OCI-LY1 (cell line): ENCODE measurements around the gene MARCHF11.

Experiments used
- H2AFZ ChIP-seq: fragments of 200-600 bp; sonication (generic), shearing (Covaris generic); 2 replicates; pipeline ENCODE4 v1.6.0; 2014; ENCODE audit warnings: antibody characterized with exemption, mild to moderate bottlenecking, low read length
- H3F3A ChIP-seq: fragments of 200-600 bp; sonication (generic), shearing (Covaris generic); 2 replicates; pipeline ENCODE4 v1.6.0; 2014; ENCODE audit warnings: mild to moderate bottlenecking, antibody characterized with exemption, low read length, moderate library complexity; ENCODE audit not compliant: insufficient read depth
- H3K27ac ChIP-seq: fragments of 200-600 bp; sonication (generic); 2 replicates; pipeline ENCODE4 v1.5.1; 2014; ENCODE audit warnings: low read length, mixed run types, mild to moderate bottlenecking, low read depth; ENCODE audit not compliant: poor library complexity, severe bottlenecking
- H3K27me3 ChIP-seq: fragments of 200-600 bp; sonication (generic); 2 replicates; pipeline ENCODE4 v1.6.0; 2014; ENCODE audit warnings: antibody characterized with exemption, mild to moderate bottlenecking, low read length, moderate library complexity; ENCODE audit not compliant: insufficient read depth
- H3K36me3 ChIP-seq: fragments of 200-600 bp; sonication (generic); 2 replicates; pipeline ENCODE4 v1.6.1; 2014; ENCODE audit warnings: mild to moderate bottlenecking, antibody characterized with exemption, low read length, moderate library complexity, mixed read lengths; ENCODE audit not compliant: insufficient read depth
- H3K4me1 ChIP-seq: fragments of 200-600 bp; sonication (generic); 2 replicates; pipeline ENCODE4 v1.5.1; 2014; ENCODE audit warnings: mild to moderate bottlenecking, low read length, moderate library complexity; ENCODE audit not compliant: insufficient read depth, severe bottlenecking
- H3K4me2 ChIP-seq: fragments of 200-600 bp; sonication (generic), shearing (Covaris generic); 2 replicates; pipeline ENCODE4 v1.6.1; 2014; ENCODE audit warnings: low read length
- H3K4me3 ChIP-seq: fragments of 200-600 bp; sonication (generic); 2 replicates; pipeline ENCODE4 v1.5.1; 2014; ENCODE audit warnings: low read length, low read depth, mild to moderate bottlenecking, mixed read lengths; ENCODE audit not compliant: poor library complexity, severe bottlenecking
- H3K79me2 ChIP-seq: fragments of 200-600 bp; shearing (Covaris generic); 2 replicates; pipeline ENCODE4 v1.6.1; 2016; ENCODE audit warnings: mixed run types, low read length, mixed read lengths; ENCODE audit not compliant: insufficient read depth
- H3K9ac ChIP-seq: fragments of 200-600 bp; sonication (generic), shearing (Covaris generic); 2 replicates; pipeline ENCODE4 v1.6.1; 2014; ENCODE audit warnings: mild to moderate bottlenecking, low read length, mixed read lengths
- H3K9me2 ChIP-seq: fragments of 200-600 bp; sonication (generic), shearing (Covaris generic); 2 replicates; pipeline ENCODE4 v1.6.1; 2014; ENCODE audit warnings: low read depth, mild to moderate bottlenecking, low read length, mixed read lengths
- H3K9me3 ChIP-seq: fragments of 200-600 bp; shearing (Covaris generic); 2 replicates; pipeline ENCODE4 v1.6.1; 2014; ENCODE audit warnings: low read length, mixed read lengths
- H4K20me1 ChIP-seq: fragments of 200-600 bp; sonication (generic), shearing (Covaris generic); 2 replicates; pipeline ENCODE4 v1.6.0; 2016; ENCODE audit warnings: mild to moderate bottlenecking, low read length; ENCODE audit not compliant: insufficient read depth
- CTCF ChIP-seq: fragments of 200-600 bp; sonication (generic), shearing (Covaris generic); IDR thresholded peaks from 2 replicates; pipeline ENCODE4 v1.5.1; 2017; ENCODE audit warnings: mild to moderate bottlenecking, antibody characterized with exemption, low read length, moderate library complexity, mixed read lengths
- EZH2 ChIP-seq: fragments of 200-600 bp; sonication (generic), shearing (Covaris generic); IDR thresholded peaks from 2 replicates; pipeline ENCODE4 v1.8.0; 2017; ENCODE audit warnings: borderline replicate concordance, mixed run types, mild to moderate bottlenecking, antibody characterized with exemption, low read length, moderate library complexity, mixed read lengths

MARCHF11 gene, protein sequence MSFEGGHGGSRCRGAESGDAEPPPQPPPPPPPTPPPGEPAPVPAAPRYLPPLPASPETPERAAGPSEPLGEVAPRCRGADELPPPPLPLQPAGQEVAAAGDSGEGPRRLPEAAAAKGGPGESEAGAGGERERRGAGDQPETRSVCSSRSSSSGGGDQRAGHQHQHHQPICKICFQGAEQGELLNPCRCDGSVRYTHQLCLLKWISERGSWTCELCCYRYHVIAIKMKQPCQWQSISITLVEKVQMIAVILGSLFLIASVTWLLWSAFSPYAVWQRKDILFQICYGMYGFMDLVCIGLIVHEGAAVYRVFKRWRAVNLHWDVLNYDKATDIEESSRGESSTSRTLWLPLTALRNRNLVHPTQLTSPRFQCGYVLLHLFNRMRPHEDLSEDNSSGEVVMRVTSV

GRCh38 chr5:16179511-16179935 lies at the start of gene MARCHF11:
TSS of gene MARCHF11 (minus strand) at chr5:16179791. CDS start at chr5:16179575, 216 bp downstream.
- Histone ChIP-seq H2AFZ (no peak within 1 kb of the TSS), H3K9ac (no peak within 1 kb of the TSS), H3K79me2 (no peaks in the 10 kb centered on the region), H3K4me3 (no peak within 1 kb of the TSS), H3K4me2 (no peak within 1 kb of the TSS), H3K4me1 (no peaks in the 10 kb centered on the region), H3K27me3 (no peaks in the 10 kb centered on the region), H3K9me3 (no peaks in the 10 kb centered on the region), H3K36me3 (no peaks in the 10 kb centered on the region), H3F3A (no peaks in the 10 kb centered on the region), H4K20me1 (no peaks in the 10 kb centered on the region), H3K27ac (no peak within 1 kb of the TSS), H3K9me2 (no peaks in the 10 kb centered on the region)
- no peak for TF ChIP-seq EZH2
- TF ChIP-seq CTCF = no peak

- Histone ChIP-seq H3K9me2 (no peaks in the 10 kb centered on the region), H3K27ac (no peak overlapping the region), H3K4me1 (no peaks in the 10 kb centered on the region), H3K9ac (no peak overlapping the region), H2AFZ (no peak overlapping the region), H4K20me1 (no peaks in the 10 kb centered on the region), H3K27me3 (no peaks in the 10 kb centered on the region), H3F3A (no peaks in the 10 kb centered on the region), H3K4me2 (no peak overlapping the region), H3K36me3 (no peaks in the 10 kb centered on the region), H3K79me2 (no peaks in the 10 kb centered on the region), H3K9me3 (no peaks in the 10 kb centered on the region), H3K4me3 (no peak overlapping the region)
- TF ChIP-seq CTCF (no peak), EZH2 (no peak)
Observed at GRCh38 chr5:16225927-16226326, 46.3 kb upstream of the MARCHF11 start.

DNA sequence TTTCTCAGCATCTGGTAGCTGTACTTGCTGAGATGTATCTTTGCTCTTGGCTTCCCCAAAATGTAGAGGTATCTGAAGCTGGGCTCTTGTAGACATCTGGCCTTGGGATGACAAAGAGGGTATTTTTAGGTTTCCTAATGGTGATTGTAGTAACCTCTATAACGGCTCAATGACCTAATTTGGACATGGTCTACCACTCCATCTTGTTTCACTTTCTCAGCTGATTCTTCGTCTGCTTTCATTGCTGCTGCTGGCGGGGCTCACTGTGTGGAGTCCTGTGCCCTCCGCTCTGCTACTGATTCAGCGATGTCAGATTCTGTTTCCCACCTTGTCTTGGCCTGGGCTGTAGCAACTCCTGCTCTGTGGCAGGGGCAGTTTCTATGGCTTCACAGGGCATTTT lies 12.7 kb upstream of the MARCHF11 start:
- Histone ChIP-seq H3F3A (no peaks in the 10 kb centered on the region), H3K4me1 (no peaks in the 10 kb centered on the region), H3K36me3 (no peaks in the 10 kb centered on the region), H3K9me2 (no peaks in the 10 kb centered on the region), H3K4me2 (no peak overlapping the region), H3K9me3 (no peaks in the 10 kb centered on the region), H3K27ac (no peak overlapping the region), H2AFZ (no peak overlapping the region), H3K9ac (no peak overlapping the region), H3K4me3 (no peak overlapping the region), H3K79me2 (no peaks in the 10 kb centered on the region), H3K27me3 (no peaks in the 10 kb centered on the region), H4K20me1 (no peaks in the 10 kb centered on the region)
- TF ChIP-seq EZH2 = no peak

- Histone ChIP-seq H3K36me3 (no peaks in the 10 kb centered on the region), H2AFZ (no peak overlapping the region), H3K4me1 (no peaks in the 10 kb centered on the region), H3K79me2 (no peaks in the 10 kb centered on the region), H3K9me2 (no peaks in the 10 kb centered on the region), H3K4me2 (no peak overlapping the region), H3K9ac (no peak overlapping the region), H4K20me1 (no peaks in the 10 kb centered on the region), H3K4me3 (no peak overlapping the region), H3K27me3 (no peaks in the 10 kb centered on the region), H3K27ac (no peak overlapping the region), H3K9me3 (no peaks in the 10 kb centered on the region), H3F3A (no peaks in the 10 kb centered on the region)
- TF ChIP-seq CTCF = no peak
- no peak for TF ChIP-seq EZH2
Observed at GRCh38 chr5:16180789-16181082, 1.1 kb upstream of the MARCHF11 start.
